ENCODE measurements around the gene ZDHHC1. TPM values are rescaled to one million over a fixed set of nuclear protein-coding genes. Genes with fewer than 3 reads are reported as not detected.
A peak's percentile ranks its signal among the peaks of the same experiment; 100 is the strongest.

Gene ZDHHC1
- 3.0 and 3.2 TPM in 2 replicates for total RNA-seq (2014; rRNA removed; shearing (Covaris generic))

GRCh38 chr16:67415872-67416793 lies at the start of gene ZDHHC1:
TSS of gene ZDHHC1 (minus strand) at chr16:67416477. CDS start at chr16:67407775, 8,702 bp downstream.
- no peak for DNase-seq (ENCODE audit: low spot score)

GRCh38 chr16:67464565-67464964 lies 48.3 kb upstream of the ZDHHC1 start:
- no peak for DNase-seq (ENCODE audit: low spot score)

- DNase-seq (ENCODE audit: low spot score), result no peak
These were observed 47.4 kb upstream of the ZDHHC1 start for GRCh38 chr16:67463691-67464090.

GRCh38 chr16:67463059-67463458 lies 46.8 kb upstream of the ZDHHC1 start:
- DNase-seq (ENCODE audit: low spot score), result no peak

GRCh38 chr16:67462279-67462655 lies 46.0 kb upstream of the ZDHHC1 start:
- no peak for DNase-seq (ENCODE audit: low spot score)

GRCh38 chr16:67461600-67462278 lies 45.5 kb upstream of the ZDHHC1 start:
- DNase-seq (ENCODE audit: low spot score), result no peak

GRCh38 chr16:67460961-67461360 lies 44.7 kb upstream of the ZDHHC1 start:
- no peak for DNase-seq (ENCODE audit: low spot score)

GRCh38 chr16:67460168-67460567 lies 43.9 kb upstream of the ZDHHC1 start:
- DNase-seq (ENCODE audit: low spot score), result no peak

- no peak for DNase-seq (ENCODE audit: low spot score)
These were observed 43.5 kb upstream of the ZDHHC1 start for GRCh38 chr16:67459861-67460150.

GRCh38 chr16:67459066-67459860 lies 43.0 kb upstream of the ZDHHC1 start:
- DNase-seq (ENCODE audit: low spot score), result peak; percentile 37

- no peak for DNase-seq (ENCODE audit: low spot score)
These were observed 41.9 kb upstream of the ZDHHC1 start for GRCh38 chr16:67458121-67458641.

GRCh38 chr16:67457611-67458010 lies 41.3 kb upstream of the ZDHHC1 start:
- DNase-seq (ENCODE audit: low spot score), result no peak

- DNase-seq (ENCODE audit: low spot score), result no peak
These were observed 40.3 kb upstream of the ZDHHC1 start for GRCh38 chr16:67456391-67457081.

GRCh38 chr16:67454852-67455251 lies 38.6 kb upstream of the ZDHHC1 start:
- DNase-seq (ENCODE audit: low spot score), result no peak

- no peak for DNase-seq (ENCODE audit: low spot score)
These were observed 37.8 kb upstream of the ZDHHC1 start for GRCh38 chr16:67454104-67454503.

GRCh38 chr16:67451704-67452435 lies 35.6 kb upstream of the ZDHHC1 start:
- no peak for DNase-seq (ENCODE audit: low spot score)

- DNase-seq (ENCODE audit: low spot score), result no peak
These were observed 34.9 kb upstream of the ZDHHC1 start for GRCh38 chr16:67451061-67451703.

GRCh38 chr16:67449739-67450138 lies 33.5 kb upstream of the ZDHHC1 start:
- no peak for DNase-seq (ENCODE audit: low spot score)

GRCh38 chr16:67449336-67449735 lies 33.1 kb upstream of the ZDHHC1 start:
- no peak for DNase-seq (ENCODE audit: low spot score)

GRCh38 chr16:67448580-67448979 lies 32.3 kb upstream of the ZDHHC1 start:
- DNase-seq (ENCODE audit: low spot score), result no peak
